Fibroblast of skin of back (primary cell): ENCODE results near the gene SAFB2.

ENCODE experiments used
- DNase-seq: peaks from one replicate; pipeline ENCODE4 v3.0.0-alpha.2; 2013

The SAFB2 gene

DNA sequence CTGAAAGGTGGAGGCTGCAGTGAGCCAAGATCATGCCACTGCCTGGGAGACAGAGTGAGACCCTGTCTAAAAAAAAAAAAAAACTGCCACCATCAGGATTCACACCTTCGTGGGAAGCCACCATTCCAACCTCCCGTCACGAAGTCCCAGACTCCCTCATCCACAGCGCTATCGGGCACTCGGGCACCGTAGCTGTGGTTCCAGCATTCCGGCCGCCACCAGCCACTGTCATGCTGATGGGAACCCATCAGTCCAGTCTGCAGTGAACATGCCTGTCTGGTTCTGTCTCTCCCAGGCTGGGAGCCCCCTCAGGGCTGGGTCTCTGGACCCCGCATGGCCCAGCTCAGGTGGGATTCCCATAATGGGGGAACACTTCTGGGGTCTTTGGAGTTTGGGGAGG lies 82.4 kb downstream of the SAFB2 start:
- no peak for DNase-seq

DNA sequence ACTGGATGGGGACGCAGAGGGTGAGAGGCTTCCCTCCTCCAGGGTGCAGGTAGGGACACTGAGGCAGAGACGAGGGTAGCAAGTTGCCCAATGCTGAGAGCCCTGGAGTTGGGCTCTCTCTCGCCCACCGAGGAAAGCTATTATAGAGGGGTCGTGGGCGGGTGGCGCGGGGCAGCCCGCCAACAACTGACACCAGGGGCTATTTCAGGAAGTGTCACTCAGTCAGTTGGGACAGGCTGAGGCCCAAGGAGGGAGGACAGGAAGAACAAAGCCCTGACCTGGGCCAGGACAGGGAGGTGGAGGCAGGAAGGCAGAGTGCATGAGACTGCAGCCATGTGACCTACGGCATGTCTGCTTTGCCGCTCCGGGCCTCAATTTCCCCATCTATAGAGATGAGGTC lies 84.7 kb downstream of the SAFB2 start:
- DNase-seq: no peak
